Psoas muscle (tissue), 8 donors: ENCODE measurements around the gene SRGAP3. TPM values are rescaled to one million over a fixed set of nuclear protein-coding genes. Genes with fewer than 3 reads are reported as not detected.

Experiments
- ATAC-seq, 4 donors: fragments of 200-7000 bp; cut with Tn5 transposase; one replicate each; pipeline ENCODE4 v1.9.1; 2020; ENCODE audit warnings: moderate library complexity in 3 of 4, mild to moderate bottlenecking in 2 of 4
- DNase-seq, 2 donors: peaks; one replicate each; pipeline ENCODE4 v3.0.0-alpha.2; 2020
- H3K27ac ChIP-seq: fragments of 200-600 bp; one replicate; pipeline ENCODE4 v1.8.0; 2022
- H3K27me3 ChIP-seq, 3 donors: fragments of 200-600 bp in 1 of 3; one replicate each; pipeline versions ENCODE4 v1.6.1 to v1.8.0; 2013 to 2022; ENCODE audit warnings: low read length in 2 of 3, mild to moderate bottlenecking in 2 of 3, moderate library complexity in 1 of 3; ENCODE audit not compliant: insufficient read depth in 3 of 3
- H3K36me3 ChIP-seq, 2 donors: fragments of 200-600 bp in 1 of 2; one replicate each; pipeline versions ENCODE4 v1.6.1 to v1.8.0; 2013 to 2022; ENCODE audit warnings: low read depth in 1 of 2, mild to moderate bottlenecking in 1 of 2, moderate library complexity in 1 of 2; ENCODE audit not compliant: insufficient read depth in 1 of 2
- H3K4me1 ChIP-seq: fragments of 200-600 bp; one replicate; pipeline ENCODE4 v1.8.0; 2022
- H3K4me3 ChIP-seq: fragments of 200-600 bp; one replicate; pipeline ENCODE4 v1.8.0; 2022; ENCODE audit warnings: mild to moderate bottlenecking
- H3K9me3 ChIP-seq: fragments of 200-600 bp; one replicate; pipeline ENCODE4 v1.8.0; 2022
- CTCF ChIP-seq: fragments of 200-600 bp; IDR thresholded peaks from one replicate; pipeline ENCODE4 v1.8.0; 2022; ENCODE audit warnings: antibody characterized with exemption
- WGBS, 3 donors: extraction: QIAGEN DNeasy Blood & Tissue Kit; methylation state at CpG; one replicate each; pipeline versions ENCODE4 v1.1.6 to v1.1.7; 2013; 5-methylcytosine and 5-hydroxymethylcytosine counted together
- intact Hi-C, 2 donors: fragments of 100-400 bp; cut with DNase I; formaldehyde crosslinking; loops; one replicate each; pipeline versions ENCODE4 v1.11.0 to v1.14.2; 2022
- polyA plus RNA-seq, 3 donors: library from polyadenylated mRNA; stranded (reverse); fragments of 200-250 nt; gene quantifications; one replicate each; pipeline ENCODE4 v1.2.3, GENCODE V29; 2013
- total RNA-seq, 4 donors: library from RNA; stranded (reverse); fragmentation: NEBNext Ultra II Directional in 2 of 4; extraction: Animal tissue kit (Norgen Biotek cat#: 25700) in 2 of 4; gene quantifications; one replicate each; pipeline versions ENCODE4 v1.2.1 to v1.2.4, GENCODE V29; 2021 to 2023
- donor health status: healthy with polysubstance abuse.
- donor health status: DM: no; HTN: no; CAD: no; lungs with moderate emphysema.
- donor health status: Bipolar disorder and iron deficiency.
- donor health status: healthy.
- donor health status: DM: yes; HTN: yes; CAD: no.
- donor health status: DM: no; HTN: no; CAD: no.
- donor health status: DM: no; HTN: no; CAD: no.
- donor health status: DM: yes; HTN: yes; CAD: no.

The SRGAP3 gene
- total and polyA plus RNA-seq, 7 donors = 0.77 to 7.6 (median 1.9) TPM

- no peak for ATAC-seq
- DNase-seq = no peak
- no peaks in the 10 kb centered on the region for H3K9me3 ChIP-seq
- no peaks in the 10 kb centered on the region for H3K27me3 ChIP-seq
- H3K27ac ChIP-seq = no peak overlapping the region
- no peaks in the 10 kb centered on the region for H3K36me3 ChIP-seq
- H3K4me1 ChIP-seq = no peaks in the 10 kb centered on the region
- intact Hi-C loops = no loop called here
- 85 to 87% (median 86%) methylated on average over 5 of the region's 5 CpGs for WGBS, 3 donors
- TF ChIP-seq CTCF = no peak
- no peak overlapping the region for H3K4me3 ChIP-seq
Observed at GRCh38 chr3:9165421-9165820, 84.0 kb downstream of the SRGAP3 start.

GRCh38 chr3:9163289-9163688 is 86.2 kb downstream of the SRGAP3 start:
- Histone ChIP-seq H3K27ac (no peak overlapping the region), H3K9me3 (no peaks in the 10 kb centered on the region), H3K4me3 (no peak overlapping the region), H3K36me3 (no peaks in the 10 kb centered on the region), H3K4me1 (no peaks in the 10 kb centered on the region), H3K27me3 (no peaks in the 10 kb centered on the region)
- ATAC-seq = no peak
- 89 to 98% (median 95%) methylated on average over 11 to 12 of the region's 12 CpGs for WGBS, 3 donors
- no peak for TF ChIP-seq CTCF
- DNase-seq = no peak
- intact Hi-C loops = no loop called here

GRCh38 chr3:9161811-9162210 is 87.6 kb downstream of the SRGAP3 start:
- intact Hi-C loops = no loop called here
- no peak for ATAC-seq
- H3K27me3 ChIP-seq = no peaks in the 10 kb centered on the region
- DNase-seq = no peak
- no peaks in the 10 kb centered on the region for H3K36me3 ChIP-seq
- TF ChIP-seq CTCF = no peak
- no peaks in the 10 kb centered on the region for H3K9me3 ChIP-seq
- H3K4me3 ChIP-seq = no peak overlapping the region
- no peak overlapping the region for H3K27ac ChIP-seq
- 88 to 93% (median 90%) methylated on average over 1 of the region's 1 CpG for WGBS, 3 donors
- no peaks in the 10 kb centered on the region for H3K4me1 ChIP-seq

GRCh38 chr3:9161298-9161697 is 88.1 kb downstream of the SRGAP3 start:
- Histone ChIP-seq H3K9me3 (no peaks in the 10 kb centered on the region), H3K27me3 (no peaks in the 10 kb centered on the region), H3K4me1 (no peaks in the 10 kb centered on the region), H3K36me3 (no peaks in the 10 kb centered on the region), H3K27ac (no peak overlapping the region), H3K4me3 (no peak overlapping the region)
- 89 to 91% (median 91%) methylated on average over 4 of the region's 4 CpGs for WGBS, 3 donors
- no peak for ATAC-seq
- intact Hi-C loops = no loop called here
- TF ChIP-seq CTCF = no peak
- DNase-seq = no peak

GRCh38 chr3:9158865-9159630 is 90.4 kb downstream of the SRGAP3 start:
- H3K27me3 ChIP-seq = no peaks in the 10 kb centered on the region
- no peak overlapping the region for H3K27ac ChIP-seq
- H3K4me3 ChIP-seq = no peak overlapping the region
- intact Hi-C loops = no loop called here
- H3K4me1 ChIP-seq = peaks cover 11% of the 10 kb centered on the region
- no peak for ATAC-seq
- DNase-seq = no peak
- 92 to 95% (median 93%) methylated on average over 13 of the region's 13 CpGs for WGBS, 3 donors
- no peak for TF ChIP-seq CTCF
- no peaks in the 10 kb centered on the region for H3K9me3 ChIP-seq
- no peaks in the 10 kb centered on the region for H3K36me3 ChIP-seq
